SK-N-MC (cell line): ENCODE data around the gene KRTAP20-3.

Experiments used
- EZH2 ChIP-seq: fragments of 200-600 bp; sonication (generic); IDR thresholded peaks from one replicate; pipeline ENCODE4 v1.6.1; 2017; ENCODE audit warnings: antibody characterized with exemption
- POLR2AphosphoS5 ChIP-seq: IDR thresholded peaks from 2 replicates; pipeline ENCODE4 v1.6.1; 2012; ENCODE audit warnings: mild to moderate bottlenecking, low read depth, low read length, borderline replicate concordance

- TF ChIP-seq EZH2, result no peak
- no peak for TF ChIP-seq POLR2AphosphoS5
Observed at GRCh38 chr21:30680586-30680985, 37.9 kb downstream of the KRTAP20-3 start.
